Embryonic facial prominence (tissue), 1 donor: ENCODE measurements around the gene KRTAP12-1.

Experiments used
- DNase-seq: peaks from one replicate; pipeline ENCODE4 v3.0.0-alpha.2; 2016; ENCODE audit errors: extremely low spot score

Gene KRTAP12-1

GRCh38 chr21:44681861-44682579, at the start of gene KRTAP12-1:
TSS of gene KRTAP12-1 (minus strand) at chr21:44682163. CDS start at chr21:44682123, 40 bp downstream.
- DNase-seq: no peak

GRCh38 chr21:44730951-44731579, 49.1 kb upstream of the KRTAP12-1 start:
- no peak for DNase-seq

GRCh38 chr21:44730028-44730395, 48.0 kb upstream of the KRTAP12-1 start:
- DNase-seq: no peak

- no peak for DNase-seq
Observed at GRCh38 chr21:44729336-44730027, 47.5 kb upstream of the KRTAP12-1 start.

GRCh38 chr21:44728716-44729115, 46.8 kb upstream of the KRTAP12-1 start:
- DNase-seq: no peak

- no peak for DNase-seq
Observed at GRCh38 chr21:44727757-44728156, 45.8 kb upstream of the KRTAP12-1 start.

- DNase-seq: no peak
Observed at GRCh38 chr21:44727321-44727720, 45.4 kb upstream of the KRTAP12-1 start.

GRCh38 chr21:44726826-44727225, 44.9 kb upstream of the KRTAP12-1 start:
- DNase-seq: no peak

- no peak for DNase-seq
Observed at GRCh38 chr21:44724926-44725325, 43.0 kb upstream of the KRTAP12-1 start.

GRCh38 chr21:44724196-44724595, 42.2 kb upstream of the KRTAP12-1 start:
- no peak for DNase-seq

GRCh38 chr21:44723177-44724131, 41.5 kb upstream of the KRTAP12-1 start:
- peak; percentile 20 for DNase-seq

- DNase-seq: no peak
Observed at GRCh38 chr21:44722731-44723130, 40.8 kb upstream of the KRTAP12-1 start.

- DNase-seq: no peak
Observed at GRCh38 chr21:44720170-44720569, 38.2 kb upstream of the KRTAP12-1 start.

GRCh38 chr21:44718571-44718970, 36.6 kb upstream of the KRTAP12-1 start:
- no peak for DNase-seq

- DNase-seq: no peak
Observed at GRCh38 chr21:44718093-44718492, 36.1 kb upstream of the KRTAP12-1 start.

- no peak for DNase-seq
Observed at GRCh38 chr21:44716984-44717383, 35.0 kb upstream of the KRTAP12-1 start.

- DNase-seq: no peak
Observed at GRCh38 chr21:44714905-44715304, 32.9 kb upstream of the KRTAP12-1 start.

- no peak for DNase-seq
Observed at GRCh38 chr21:44713846-44714245, 31.9 kb upstream of the KRTAP12-1 start.

GRCh38 chr21:44713130-44713529, 31.2 kb upstream of the KRTAP12-1 start:
- DNase-seq: no peak

GRCh38 chr21:44712203-44713028, 30.5 kb upstream of the KRTAP12-1 start:
- no peak for DNase-seq
